CD4-positive, alpha-beta T cell (primary cell): ENCODE results near the gene GADD45B. TPM values are rescaled to one million over a fixed set of nuclear protein-coding genes. Genes with fewer than 3 reads are reported as not detected.

Experiments
- ATAC-seq: fragments of 200-7000 bp; cut with Tn5 transposase; one replicate; pipeline ENCODE4 v1.10.0; 2022; ENCODE audit warnings: mild to moderate bottlenecking; ENCODE audit not compliant: poor library complexity
- CTCF ChIA-PET: fragments of 350-600 bp; sonication (Branson Sonifier 250); formaldehyde crosslinking; loops from one replicate; lab custom pipeline; 2021; ENCODE audit warnings: antibody characterized with exemption, inconsistent platforms; lab: Charles Lee
- POLR2A ChIA-PET: fragments of 350-600 bp; sonication (Branson Sonifier 250); formaldehyde crosslinking; loops from one replicate; lab custom pipeline; 2021; ENCODE audit warnings: antibody characterized with exemption, inconsistent platforms; lab: Charles Lee
- DNase-seq, 14 experiments: peaks; one replicate each; pipeline ENCODE4 v3.0.0-alpha.2; 2013 to 2020; ENCODE audit warnings: mixed read lengths in 2 of 14
- H3K27ac ChIP-seq, 2 donors: one replicate each; pipeline versions ENCODE4 v1.5.1 to v1.7.0; 2013; ENCODE audit warnings: low read length in 2 of 2, low read depth in 1 of 2, mild to moderate bottlenecking in 1 of 2
- H3K27me3 ChIP-seq, 2 experiments: 1 replicate in 1 of 2; 2 replicates in 1 of 2; pipeline versions ENCODE4 v1.6.1 to v1.7.0; 2013; ENCODE audit warnings: low read length in 2 of 2, control low read depth in 1 of 2, mild to moderate bottlenecking in 1 of 2, moderate library complexity in 1 of 2; ENCODE audit not compliant: insufficient read depth in 2 of 2, control insufficient read depth in 1 of 2
- H3K36me3 ChIP-seq: one replicate; pipeline ENCODE4 v1.6.1; 2013; ENCODE audit warnings: low read length, control low read depth; ENCODE audit not compliant: insufficient read depth
- H3K4me1 ChIP-seq: one replicate; pipeline ENCODE4 v1.6.1; 2013; ENCODE audit warnings: low read length, control low read depth; ENCODE audit not compliant: insufficient read depth
- H3K4me3 ChIP-seq: one replicate; pipeline ENCODE4 v1.5.1; 2013; ENCODE audit warnings: mild to moderate bottlenecking, low read length, moderate library complexity
- H3K9me3 ChIP-seq, 2 experiments: 1 replicate in 1 of 2; 2 replicates in 1 of 2; pipeline versions ENCODE4 v1.6.1 to v1.7.0; 2013; ENCODE audit warnings: low read length in 2 of 2, mild to moderate bottlenecking in 2 of 2, control low read depth in 1 of 2, moderate library complexity in 1 of 2; ENCODE audit not compliant: control insufficient read depth in 1 of 2, insufficient read depth in 1 of 2
- H3K27ac Mint-ChIP-seq: one replicate; pipeline ENCODE4 v1.8.0; 2020; ENCODE audit warnings: mixed read lengths
- H3K27me3 Mint-ChIP-seq: one replicate; pipeline ENCODE4 v1.8.0; 2021; ENCODE audit warnings: mixed read lengths
- H3K36me3 Mint-ChIP-seq: one replicate; pipeline ENCODE4 v1.8.0; 2021; ENCODE audit warnings: low read depth, mixed read lengths
- H3K4me1 Mint-ChIP-seq: one replicate; pipeline ENCODE4 v1.8.0; 2021; ENCODE audit warnings: low read depth, mixed read lengths
- H3K4me3 Mint-ChIP-seq: one replicate; pipeline ENCODE4 v1.8.0; 2020; ENCODE audit warnings: mild to moderate bottlenecking, mixed read lengths
- H3K9me3 Mint-ChIP-seq: one replicate; pipeline ENCODE4 v1.8.0; 2020; ENCODE audit warnings: mixed read lengths
- intact Hi-C, 2 experiments: fragments of 100-400 bp; cut with DNase I in 1 of 2; cut with micrococcal nuclease in 1 of 2; formaldehyde crosslinking; loops; one replicate each; pipeline versions ENCODE4 v1.15.1 to v1.9.0; 2023 to 2025; cut with DNase I, micrococcal nuclease
- total RNA-seq, 174 experiments: library from RNA in 2 of 174; stranded (reverse) in 2 of 174; gene quantifications; one replicate each; pipeline ENCODE4 v1.2.3 and lab custom pipeline; 2021 to 2026
- TF ChIP-seq, protein P1 (sequence below): fragments of 200-600 bp; IDR thresholded peaks from one replicate; pipeline ENCODE4 v1.8.0; 2022; ENCODE audit warnings: antibody characterized with exemption, mild to moderate bottlenecking

Gene GADD45B
- total RNA-seq, 2 experiments from 2014 or later: 284 to 285 TPM

DNA sequence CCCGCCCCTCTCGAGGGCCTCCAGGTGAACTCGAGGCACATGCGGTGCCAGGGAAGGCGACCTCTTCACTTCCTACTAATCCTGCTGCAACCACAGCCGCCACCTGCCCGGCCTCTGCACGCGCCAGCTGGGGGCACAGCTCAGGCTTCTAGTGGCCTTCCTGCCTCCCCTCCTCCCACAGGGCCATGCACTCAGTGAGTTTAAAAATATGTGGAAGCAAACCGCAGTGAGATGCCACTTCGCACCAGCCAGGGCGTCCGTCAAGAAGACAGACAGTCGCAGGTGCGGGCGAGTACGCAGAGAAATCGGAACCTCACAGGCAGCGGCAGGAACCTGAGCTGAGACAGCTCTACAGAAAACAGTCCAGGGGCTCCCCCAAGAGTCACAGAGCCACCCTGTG is 29.5 kb upstream of the GADD45B start:
- ATAC-seq: peak; percentile 84
- H3K9me3 ChIP-seq: no peaks in the 10 kb centered on the region
- H3K36me3 Mint-ChIP-seq: peaks cover 4% of the 10 kb centered on the region
- peaks cover 23% of the 10 kb centered on the region for H3K36me3 ChIP-seq
- no peaks in the 10 kb centered on the region for H3K27me3 ChIP-seq
- H3K4me1 Mint-ChIP-seq: peaks cover 12% of the 10 kb centered on the region
- ChIA-PET POLR2A (interaction anchor here (0.9 to 2.7 kb wide), 3 partner anchors 11 to 30 kb away, joined by 3 to 10 read pairs (median 9); partner anchors contain the start of genes GADD45B, LMNB2 and TIMM13), CTCF (no interaction called here)
- TF ChIP-seq, protein P1, sequence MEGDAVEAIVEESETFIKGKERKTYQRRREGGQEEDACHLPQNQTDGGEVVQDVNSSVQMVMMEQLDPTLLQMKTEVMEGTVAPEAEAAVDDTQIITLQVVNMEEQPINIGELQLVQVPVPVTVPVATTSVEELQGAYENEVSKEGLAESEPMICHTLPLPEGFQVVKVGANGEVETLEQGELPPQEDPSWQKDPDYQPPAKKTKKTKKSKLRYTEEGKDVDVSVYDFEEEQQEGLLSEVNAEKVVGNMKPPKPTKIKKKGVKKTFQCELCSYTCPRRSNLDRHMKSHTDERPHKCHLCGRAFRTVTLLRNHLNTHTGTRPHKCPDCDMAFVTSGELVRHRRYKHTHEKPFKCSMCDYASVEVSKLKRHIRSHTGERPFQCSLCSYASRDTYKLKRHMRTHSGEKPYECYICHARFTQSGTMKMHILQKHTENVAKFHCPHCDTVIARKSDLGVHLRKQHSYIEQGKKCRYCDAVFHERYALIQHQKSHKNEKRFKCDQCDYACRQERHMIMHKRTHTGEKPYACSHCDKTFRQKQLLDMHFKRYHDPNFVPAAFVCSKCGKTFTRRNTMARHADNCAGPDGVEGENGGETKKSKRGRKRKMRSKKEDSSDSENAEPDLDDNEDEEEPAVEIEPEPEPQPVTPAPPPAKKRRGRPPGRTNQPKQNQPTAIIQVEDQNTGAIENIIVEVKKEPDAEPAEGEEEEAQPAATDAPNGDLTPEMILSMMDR: no peak
- peak in 8 of 14 experiments; percentile 11 to 51 (median 30) for DNase-seq
- peak overlapping the region; percentile 73 for H3K4me3 Mint-ChIP-seq
- peak overlapping the region; percentile 19 for H3K4me3 ChIP-seq
- intact Hi-C loops: no loop called here
- H3K27ac Mint-ChIP-seq: peak overlapping the region; percentile 69
- H3K27ac ChIP-seq: no peak overlapping the region
- no peaks in the 10 kb centered on the region for H3K9me3 Mint-ChIP-seq
- no peaks in the 10 kb centered on the region for H3K27me3 Mint-ChIP-seq
- peaks cover 15% of the 10 kb centered on the region for H3K4me1 ChIP-seq

DNA sequence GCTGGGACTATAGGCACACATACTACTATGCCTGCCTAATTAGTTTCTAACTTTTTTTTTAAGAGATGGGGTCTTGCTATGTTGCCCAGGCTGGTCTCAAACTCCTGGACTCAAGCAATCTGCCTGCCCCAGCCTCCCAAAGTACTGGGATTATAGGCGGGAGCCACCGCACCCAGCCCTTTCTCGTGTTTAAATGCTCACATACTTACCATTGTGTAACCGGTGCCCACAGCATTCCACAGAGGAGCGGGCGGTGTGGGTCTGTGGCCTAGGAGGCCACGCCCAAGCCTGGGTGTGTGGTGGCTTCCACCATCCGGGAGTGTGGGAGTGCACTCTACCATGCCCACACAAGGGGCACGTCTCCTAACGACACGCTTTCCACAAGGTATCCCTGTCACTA is 26.9 kb upstream of the GADD45B start:
- ATAC-seq: no peak
- intact Hi-C loops: no loop called here
- Mint-ChIP-seq H3K27me3 (no peaks in the 10 kb centered on the region), H3K9me3 (no peaks in the 10 kb centered on the region), H3K4me3 (no peak overlapping the region), H3K36me3 (peaks cover 4% of the 10 kb centered on the region), H3K4me1 (peaks cover 12% of the 10 kb centered on the region), H3K27ac (no peak overlapping the region)
- H3K4me1 ChIP-seq: peaks cover 15% of the 10 kb centered on the region
- POLR2A ChIA-PET: no interaction called here
- no peak overlapping the region for H3K4me3 ChIP-seq
- H3K36me3 ChIP-seq: peaks cover 6% of the 10 kb centered on the region
- CTCF ChIA-PET: no interaction called here
- TF ChIP-seq, protein P1: no peak
- no peak overlapping the region for H3K27ac ChIP-seq
- H3K9me3 ChIP-seq: no peaks in the 10 kb centered on the region
- H3K27me3 ChIP-seq: no peaks in the 10 kb centered on the region
- no peak for DNase-seq

DNA sequence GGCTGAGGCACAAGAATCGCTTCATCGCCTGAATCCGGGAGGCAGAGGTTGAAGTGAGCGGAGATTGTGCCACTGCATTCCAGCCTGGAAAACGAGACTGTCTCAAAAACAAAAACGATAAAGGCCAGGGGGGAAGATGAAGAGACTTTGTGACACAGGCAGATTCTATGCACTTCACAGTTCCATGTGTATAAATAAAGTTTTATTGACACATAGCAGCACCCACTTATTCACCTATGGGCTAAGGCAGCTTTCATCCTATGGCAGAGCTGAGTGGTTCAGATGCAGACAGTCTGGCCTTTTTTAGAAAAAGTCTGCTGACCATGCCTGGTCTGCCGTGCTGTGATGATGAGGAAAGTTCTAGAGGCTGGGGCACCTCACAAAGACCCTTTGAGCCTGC is 24.8 kb upstream of the GADD45B start:
- Histone ChIP-seq H3K4me3 (no peak overlapping the region), H3K9me3 (no peaks in the 10 kb centered on the region), H3K36me3 (no peaks in the 10 kb centered on the region), H3K27ac (no peak overlapping the region), H3K4me1 (peaks cover 32% of the 10 kb centered on the region), H3K27me3 (no peaks in the 10 kb centered on the region)
- ChIA-PET CTCF (no interaction called here), POLR2A (no interaction called here)
- H3K27ac Mint-ChIP-seq: no peak overlapping the region
- peaks cover 20% of the 10 kb centered on the region for H3K4me1 Mint-ChIP-seq
- DNase-seq (no peak), ATAC-seq (no peak)
- no peak overlapping the region for H3K4me3 Mint-ChIP-seq
- intact Hi-C loops: no loop called here
- no peaks in the 10 kb centered on the region for H3K9me3 Mint-ChIP-seq
- H3K36me3 Mint-ChIP-seq: peaks cover 4% of the 10 kb centered on the region
- TF ChIP-seq, protein P1: no peak
- H3K27me3 Mint-ChIP-seq: no peaks in the 10 kb centered on the region
